GM18951 (cell line): ENCODE results near the gene SQSTM1.

Experiments used
- POLR2A ChIP-seq: IDR thresholded peaks from 4 replicates; pipeline ENCODE4 v1.6.1; 2011; ENCODE audit warnings: mild to moderate bottlenecking; ENCODE audit not compliant: insufficient read length, insufficient read depth; ENCODE audit errors: extremely low read depth
- in situ Hi-C: fragments of 300-500 bp; cut with MboI; formaldehyde crosslinking; loops from one replicate; pipeline ENCODE4 v1.12.0; 2022; ENCODE audit warnings: low sequenced_read_pairs, mixed read lengths, inconsistent platforms; ENCODE audit not compliant: unreplicated experiment

The SQSTM1 gene

DNA sequence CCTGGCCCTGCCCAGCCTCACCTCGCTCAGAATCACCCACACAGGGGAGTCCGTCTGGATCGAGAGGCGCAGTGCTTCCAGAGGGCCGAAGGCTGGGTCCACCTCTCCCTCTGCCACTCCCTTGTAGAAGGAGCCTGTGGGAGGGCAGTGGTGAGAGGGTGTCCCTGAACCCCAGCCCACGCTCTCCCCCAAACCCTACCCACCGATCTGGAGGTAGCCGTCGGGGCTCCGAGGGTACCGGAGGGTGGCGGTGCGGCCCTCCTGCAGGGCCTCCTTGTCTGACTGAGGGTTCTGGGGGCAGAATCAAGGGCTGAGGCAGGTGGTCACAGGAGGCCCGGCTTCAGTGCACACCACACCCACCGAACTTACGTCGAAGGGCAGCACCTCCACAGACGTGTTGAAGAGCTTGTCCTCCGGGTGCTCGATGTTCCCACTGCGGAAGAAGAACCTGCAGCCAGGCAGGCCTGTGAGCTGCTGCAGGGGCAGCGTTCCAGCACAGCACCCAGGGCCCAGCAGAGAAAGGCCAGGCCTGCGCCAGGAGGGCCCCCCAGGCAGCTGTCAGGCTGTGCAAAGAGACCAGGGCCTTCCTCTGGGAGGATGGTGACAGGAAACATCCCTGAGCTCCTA lies 22.4 kb upstream of the SQSTM1 start:
- TF ChIP-seq POLR2A = no peak

DNA sequence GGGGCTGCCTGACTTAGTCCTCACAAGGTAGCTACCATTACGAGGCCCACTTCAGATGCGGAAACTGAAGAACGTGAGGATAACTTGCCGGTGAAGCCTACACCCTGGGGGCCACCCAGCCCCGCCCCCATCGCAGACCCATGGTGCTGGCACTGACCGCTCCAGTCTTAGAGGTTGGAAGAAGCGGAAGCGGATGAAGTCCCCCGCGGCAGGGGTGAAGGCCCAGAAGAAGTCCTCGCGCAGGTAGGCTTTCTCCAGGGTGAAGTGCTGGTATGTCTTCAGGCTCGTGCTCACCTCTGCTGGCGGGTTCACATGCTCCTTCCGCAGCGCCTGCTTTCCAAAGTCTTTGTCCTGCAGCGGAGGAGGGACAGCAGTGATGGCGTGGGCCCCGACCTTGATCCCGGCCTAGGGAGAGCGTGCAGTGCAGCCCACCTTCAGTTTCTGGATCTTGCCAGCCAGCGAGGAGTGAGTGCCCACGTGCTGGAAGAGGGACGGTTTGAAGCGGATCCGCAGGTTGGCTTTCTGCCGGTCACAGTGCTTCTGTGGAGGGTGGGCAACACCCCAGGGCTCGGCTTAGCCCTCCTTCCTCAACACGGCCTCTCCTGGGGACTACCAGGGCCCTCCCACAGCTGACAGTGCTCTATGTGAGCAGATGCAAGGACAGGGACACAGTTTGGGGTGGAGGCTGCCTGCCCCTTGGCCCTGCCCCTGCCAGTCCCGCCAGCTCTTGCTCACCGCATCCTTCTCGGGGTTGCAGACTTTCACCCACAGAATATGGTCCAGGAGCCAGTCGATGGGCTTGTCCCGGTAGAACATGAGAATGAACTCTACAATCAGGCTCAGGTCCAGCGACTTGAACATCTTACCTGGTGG lies 21.7 kb upstream of the SQSTM1 start:
- no peak for TF ChIP-seq POLR2A
- in situ Hi-C loops = no loop called here

More for the DNA sequence above, 22.4 kb upstream of the SQSTM1 start:
- in situ Hi-C loops = no loop called here

DNA sequence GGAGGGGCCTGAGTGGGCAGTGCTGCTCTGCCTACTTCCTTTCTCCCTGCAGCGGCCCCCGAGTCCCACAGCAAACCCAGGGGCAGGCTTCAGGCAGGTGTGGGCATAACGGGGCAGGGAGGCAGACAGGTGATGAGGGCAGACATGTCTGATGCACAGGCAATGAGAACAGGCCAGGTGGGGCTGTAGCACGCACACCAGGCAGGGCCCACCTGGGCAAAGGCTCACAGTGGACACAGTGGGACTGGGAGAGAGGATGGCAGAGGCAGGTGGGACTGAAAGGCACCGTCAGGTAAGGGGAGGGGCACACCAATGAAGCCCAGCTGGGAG lies 21.1 kb upstream of the SQSTM1 start:
- in situ Hi-C loops = no loop called here
- no peak for TF ChIP-seq POLR2A

DNA sequence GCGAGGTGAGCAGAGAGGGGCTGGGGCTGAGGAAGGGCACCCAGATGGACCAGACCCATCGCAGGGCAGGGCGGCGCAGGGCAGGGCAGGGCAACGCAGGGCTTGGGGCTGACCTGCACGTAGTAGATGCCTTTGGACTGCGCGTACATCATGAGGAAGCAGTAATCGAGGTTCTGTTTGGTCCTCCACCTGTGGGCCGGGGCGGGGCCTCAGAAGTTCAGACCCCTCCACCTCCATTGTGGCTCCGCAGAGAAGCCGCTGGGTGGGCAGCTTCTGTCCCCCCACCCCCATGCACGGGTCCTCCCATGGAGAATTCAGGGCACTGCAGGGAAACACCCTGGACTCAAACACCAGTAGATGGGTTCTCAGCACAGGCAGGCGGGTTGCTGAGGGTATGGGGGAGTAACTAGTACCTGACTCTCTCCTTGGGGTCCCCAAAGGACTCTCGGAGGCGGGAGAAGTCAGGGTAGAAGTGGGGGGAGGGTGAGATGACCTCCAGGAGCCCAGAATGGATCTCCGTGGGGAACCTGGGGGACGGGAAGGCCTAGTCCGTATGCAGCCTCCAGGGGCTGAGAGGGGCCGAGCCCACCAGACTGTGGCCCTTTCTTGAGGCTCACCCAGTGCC lies 20.5 kb upstream of the SQSTM1 start:
- no peak for TF ChIP-seq POLR2A
- in situ Hi-C loops = no loop called here

DNA sequence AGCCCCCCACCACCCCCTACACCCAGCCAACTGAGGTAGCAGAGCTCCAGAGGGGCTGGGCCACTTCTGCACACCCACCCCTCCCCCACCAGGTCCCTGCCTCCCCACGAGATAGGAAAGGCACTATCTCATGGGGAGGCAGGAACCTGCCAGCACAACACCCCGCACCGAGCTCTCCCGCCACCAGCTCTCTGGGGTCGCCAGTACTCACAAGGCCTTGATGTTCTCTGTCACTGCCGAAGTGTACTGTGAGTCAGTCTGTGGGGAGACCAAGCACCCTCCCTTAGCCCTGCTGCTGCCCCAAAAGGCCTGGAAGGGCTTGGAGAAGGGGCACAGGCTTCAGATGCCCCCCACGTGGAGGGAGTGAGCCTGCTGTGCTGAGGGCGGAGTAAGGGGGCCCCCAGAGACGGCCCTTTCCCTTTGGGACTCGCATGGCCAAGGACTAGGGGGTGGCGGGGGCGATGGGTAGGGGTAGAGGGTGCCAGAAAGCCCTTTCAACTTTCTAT lies 20.0 kb upstream of the SQSTM1 start:
- in situ Hi-C loops = no loop called here
- TF ChIP-seq POLR2A = no peak

DNA sequence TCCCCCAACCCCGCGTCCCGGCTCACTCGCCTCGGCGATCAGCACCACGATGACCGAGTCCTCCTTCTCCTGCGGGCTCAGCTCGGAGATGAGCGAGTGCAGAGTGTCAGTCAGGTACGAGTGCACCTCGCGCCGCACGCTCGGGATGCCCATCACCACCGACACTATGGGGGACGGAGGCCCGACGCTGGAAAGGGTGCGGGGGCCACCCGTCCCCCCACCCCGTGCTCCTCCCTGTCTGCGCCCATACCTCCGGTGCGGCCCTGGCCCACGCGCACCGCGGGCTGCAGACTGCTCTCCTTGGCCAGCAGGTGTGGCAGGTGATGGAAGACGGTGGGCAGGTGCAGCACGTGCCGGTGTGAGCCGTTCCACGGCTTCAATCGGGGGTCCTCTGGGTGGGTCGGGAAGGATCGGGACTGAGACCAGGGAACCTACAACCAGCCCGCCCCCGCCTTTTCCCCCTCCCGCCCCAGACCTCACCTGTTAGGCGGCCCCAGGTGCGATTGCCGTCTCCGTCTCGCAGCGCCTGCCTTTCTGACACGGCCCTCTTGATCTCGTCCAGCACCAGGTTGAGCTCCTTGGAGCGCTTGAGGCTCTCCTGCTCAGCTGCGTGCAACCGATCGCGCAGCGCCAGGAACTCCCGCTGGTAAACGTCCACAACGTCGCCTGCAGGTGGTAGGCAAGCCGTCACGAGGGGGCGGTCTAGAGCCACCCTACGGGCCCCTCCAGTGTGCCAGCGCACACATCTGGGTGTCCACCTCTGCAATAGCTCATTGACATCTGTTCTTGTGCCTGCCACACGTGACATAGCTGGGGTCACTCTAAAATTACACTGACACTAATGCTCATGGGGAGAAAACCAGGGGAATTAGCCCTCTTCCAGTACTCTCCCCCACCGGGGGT lies 19.1 kb upstream of the SQSTM1 start:
- TF ChIP-seq POLR2A = no peak
- in situ Hi-C loops = no loop called here

DNA sequence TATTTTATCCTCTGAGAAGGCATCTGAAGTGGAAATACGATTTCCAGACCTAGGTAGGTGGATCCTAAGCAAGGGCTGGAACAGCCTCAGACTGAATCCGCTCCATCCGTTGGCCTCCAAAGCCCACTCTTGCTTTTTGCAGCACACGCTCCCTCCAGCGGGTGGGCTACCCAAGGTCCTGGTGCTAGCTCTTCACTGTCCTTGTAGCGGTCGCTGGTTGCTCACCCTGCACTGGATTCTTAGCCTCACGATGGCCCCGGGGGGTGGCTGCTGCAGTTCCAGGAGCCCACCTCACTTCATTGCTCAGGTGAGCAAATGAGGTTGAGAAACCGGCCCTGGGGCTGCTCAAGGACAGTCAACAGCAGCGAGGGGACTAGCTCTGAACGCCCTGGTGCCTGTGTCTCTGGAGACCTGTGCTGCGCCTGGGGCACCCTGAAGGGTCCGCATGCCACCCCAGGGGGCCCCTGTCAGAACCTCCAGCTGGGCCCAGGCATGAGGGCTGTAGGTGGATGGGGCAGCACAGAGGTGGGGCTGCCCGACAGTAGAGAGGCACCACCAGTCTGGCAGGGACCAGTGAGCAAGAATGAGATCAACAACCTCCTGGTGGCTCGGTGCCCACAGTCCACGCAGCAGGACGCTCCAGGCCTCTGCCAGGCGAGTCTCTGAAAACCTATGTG lies 18.4 kb upstream of the SQSTM1 start:
- TF ChIP-seq POLR2A = no peak
- in situ Hi-C loops = no loop called here

DNA sequence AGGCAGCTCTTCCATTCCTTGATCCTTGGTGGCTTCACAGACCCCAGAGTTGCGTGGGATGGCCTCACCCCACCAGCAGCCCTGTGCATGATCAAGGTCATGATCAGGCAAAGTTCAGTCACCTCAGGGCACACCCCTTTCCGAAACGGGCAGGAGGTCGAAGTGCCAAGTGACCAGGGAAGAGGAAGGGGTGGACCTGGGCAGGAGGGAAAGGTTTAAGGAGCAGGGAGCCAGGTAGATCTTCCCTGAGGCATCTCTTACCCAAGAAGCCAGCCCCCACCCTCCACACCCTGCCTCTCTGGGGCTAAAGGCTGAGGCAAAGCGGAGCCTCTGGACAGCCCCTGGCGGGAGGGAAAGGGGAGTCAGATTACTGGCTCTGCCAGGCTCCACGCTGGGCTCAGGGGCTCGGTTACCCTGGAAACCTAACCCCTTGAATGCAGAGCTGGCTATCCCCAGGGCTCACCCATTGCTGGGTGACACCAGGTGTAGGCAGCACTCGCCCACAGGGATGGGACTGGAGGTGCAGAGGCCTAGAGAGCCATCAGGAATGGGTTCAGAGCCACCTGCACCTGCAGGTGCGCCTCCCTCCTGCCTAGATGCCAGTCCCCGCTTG lies 17.6 kb upstream of the SQSTM1 start:
- TF ChIP-seq POLR2A = no peak
- in situ Hi-C loops = no loop called here

DNA sequence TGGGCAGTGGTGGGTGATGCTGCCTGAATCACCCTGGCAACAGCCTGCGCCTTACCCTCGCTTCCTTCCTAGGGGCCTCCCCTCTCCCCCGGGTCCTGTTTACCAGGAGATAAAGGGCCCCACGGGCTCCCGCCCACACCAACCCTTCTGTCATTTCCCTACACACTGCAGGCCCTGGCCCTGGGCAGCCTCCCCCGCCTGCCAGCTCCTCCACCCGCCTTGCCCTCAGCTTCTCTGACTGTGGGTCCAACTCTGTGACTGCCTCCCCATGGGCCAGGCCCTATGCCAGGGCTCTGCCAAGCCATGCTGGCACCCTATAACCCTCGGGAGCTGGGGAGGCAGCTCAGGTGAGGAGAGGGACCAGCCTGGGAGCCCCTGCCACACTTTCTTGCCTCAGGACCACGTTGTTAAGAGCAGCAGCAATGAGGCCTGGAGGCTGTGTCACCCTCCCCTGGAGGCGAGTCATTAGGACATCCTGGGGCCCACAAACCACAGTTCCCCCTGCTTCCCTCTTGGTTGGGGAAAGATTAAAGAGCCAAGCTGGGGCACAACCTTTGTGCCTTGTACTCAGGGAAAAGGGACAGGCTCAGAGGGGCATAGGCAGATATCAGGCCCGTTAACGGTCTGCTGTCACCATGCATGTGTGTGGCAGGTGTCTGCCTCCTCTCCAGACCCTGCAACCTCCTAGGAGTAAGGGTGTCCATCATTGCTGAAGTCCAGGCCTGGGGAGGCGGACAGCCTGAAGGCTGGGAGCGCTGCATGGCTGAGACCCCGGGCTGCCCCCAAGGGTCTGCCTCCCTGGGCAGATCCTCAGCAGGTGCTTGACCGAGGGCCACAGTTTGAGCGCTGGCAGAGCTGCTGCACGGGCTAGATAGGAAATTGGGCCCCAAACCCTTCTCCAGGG lies 16.8 kb upstream of the SQSTM1 start:
- in situ Hi-C loops = no loop called here
- TF ChIP-seq POLR2A = no peak

DNA sequence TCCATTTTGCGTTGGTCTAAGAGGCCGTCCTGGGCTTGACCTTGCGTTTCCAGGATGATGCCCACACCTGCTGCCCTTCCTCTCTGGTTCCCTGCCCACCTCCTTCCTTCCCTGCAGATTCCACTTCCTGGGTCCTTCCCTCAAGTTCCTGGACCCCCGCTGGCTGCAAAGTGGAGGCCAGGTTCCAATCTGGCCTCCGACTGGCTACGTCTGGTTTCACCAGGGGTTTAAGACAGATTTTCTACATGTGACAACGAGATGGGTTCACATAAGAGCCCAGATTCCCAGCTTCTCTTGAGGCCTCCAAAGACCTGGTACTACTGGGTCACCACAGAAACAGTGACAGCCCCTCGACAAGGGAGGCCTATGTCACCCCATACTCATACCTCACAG lies 16.2 kb upstream of the SQSTM1 start:
- in situ Hi-C loops = no loop called here
- TF ChIP-seq POLR2A = no peak

DNA sequence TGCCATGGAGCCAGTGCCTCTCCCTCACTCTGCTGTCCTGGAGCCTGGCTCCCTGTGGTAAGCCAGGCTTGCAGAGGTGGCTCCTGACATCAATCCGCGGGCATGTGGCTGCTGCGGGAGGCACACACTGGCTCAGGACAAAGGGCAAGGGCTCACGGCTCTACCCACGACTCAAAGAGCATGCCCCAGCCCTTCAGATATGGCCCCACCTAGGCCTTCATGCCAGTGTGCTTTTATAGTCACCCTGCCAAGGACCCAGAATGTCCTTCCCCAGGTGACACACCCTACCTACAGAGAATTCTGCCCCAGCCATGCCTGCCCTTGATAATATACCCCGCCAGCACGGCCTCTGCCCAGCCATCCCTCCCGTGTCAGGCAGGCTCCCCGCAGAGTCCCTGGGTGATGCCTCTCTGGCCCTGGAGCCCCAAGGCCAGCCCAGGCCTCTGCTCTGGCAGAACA lies 15.6 kb upstream of the SQSTM1 start:
- in situ Hi-C loops = no loop called here
- TF ChIP-seq POLR2A = no peak
